ENCODE data around the gene GNRH2. TPM values are rescaled to one million over a fixed set of nuclear protein-coding genes. Genes with fewer than 3 reads are reported as not detected.

Gene GNRH2, protein sequence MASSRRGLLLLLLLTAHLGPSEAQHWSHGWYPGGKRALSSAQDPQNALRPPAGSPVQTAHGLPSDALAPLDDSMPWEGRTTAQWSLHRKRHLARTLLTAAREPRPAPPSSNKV
- 1 to 10 TPM in 4 of 5 donors, under 1 TPM in 1; 0.60 to 3.4 (median 1.8) TPM for total RNA-seq
- 0.42 TPM for total RNA-seq (2013)
- 0 to 0.95 (median 0.38) reads per million in 29 experiments for total RNA-seq

- CTCF ChIA-PET = no interaction called here
- POLR2A ChIA-PET = interaction anchor here in 1 of 2 donors (0.6 kb wide), 1 partner anchor 1069 kb away, joined by 3 read pairs; no protein-coding TSS in a partner anchor
- no peaks in the 10 kb centered on the region for H3K27me3 ChIP-seq (replicated peaks in 1 of 2; ENCODE audit: control insufficient read depth in 2 of 2, extremely low read depth in 1 of 2, insufficient read depth in 2 of 2, low read length in 1 of 2)
- peaks cover 4 to 22% of the 10 kb centered on the region in 2 experiments for H3K4me1 ChIP-seq (ENCODE audit: control insufficient read depth in 1 of 2, extremely low read depth in 1 of 2, insufficient read depth in 2 of 2, low read length in 2 of 2)
- H3K9me3 Mint-ChIP-seq = no peaks in the 10 kb centered on the region
- H3K36me3 ChIP-seq (ENCODE audit: control insufficient read depth in 2 of 2, extremely low read depth in 1 of 2, insufficient read depth in 1 of 2, low read length in 1 of 2) = peaks cover 0 to 34% of the 10 kb centered on the region in 2 donors
- H3K36me3 Mint-ChIP-seq = peaks cover 16% of the 10 kb centered on the region
- no peak within 1 kb of the TSS for H3K4me3 ChIP-seq (ENCODE audit: control insufficient read depth in 1 of 2, extremely low read depth in 1 of 2, low read length in 1 of 2)
- no CpG with 5 or more reads among the region's 3 CpGs for WGBS (ENCODE audit: insufficient coverage)
- peak within 1 kb of the TSS; percentile 13 to 79 (median 34) for H3K4me3 Mint-ChIP-seq
- no peak within 1 kb of the TSS for H3K27ac ChIP-seq (ENCODE audit: low read length)
- H3K27me3 Mint-ChIP-seq = no peaks in the 10 kb centered on the region
- peak within 1 kb of the TSS in 1 of 2 donors; percentile 28 for H3K27ac Mint-ChIP-seq
- H3K9me3 ChIP-seq = no peaks in the 10 kb centered on the region
- DNase-seq (no peak), ATAC-seq (replicated peaks in 1 of 4) (no peak)
- peaks cover 16 to 21% (median 20%) of the 10 kb centered on the region in 3 donors for H3K4me1 Mint-ChIP-seq
These were observed at the start of gene GNRH2 for GRCh38 chr20:3043322-3043721. Gene GNRH2, plus strand, starts transcription at chr20:3043622. Its CDS starts 793 bp downstream, at chr20:3044415.

DNA sequence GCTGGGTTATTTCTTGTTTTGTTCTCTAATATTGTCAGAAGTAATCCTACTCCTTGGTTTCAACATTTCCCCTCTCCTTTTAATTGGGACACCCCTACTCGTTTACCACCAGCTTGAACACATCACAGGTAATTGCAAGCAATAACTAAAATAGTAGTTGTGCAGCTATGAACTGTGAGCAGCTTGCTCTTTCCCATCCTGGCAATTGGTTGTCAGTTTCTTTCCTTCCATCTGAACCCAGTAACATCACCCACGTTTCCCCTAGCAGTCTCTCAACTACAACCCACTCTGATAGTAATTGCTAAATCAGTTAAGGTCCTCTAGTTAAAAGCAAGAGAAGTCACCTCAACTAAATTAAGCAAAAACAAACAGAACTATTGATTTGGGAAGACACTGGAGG lies 47.6 kb upstream of the GNRH2 start:
- Histone ChIP-seq H3K4me1 (ENCODE audit: control insufficient read depth in 1 of 2, extremely low read depth in 1 of 2, insufficient read depth in 2 of 2, low read length in 2 of 2) (no peaks in the 10 kb centered on the region), H3K9me3 (no peaks in the 10 kb centered on the region), H3K4me3 (ENCODE audit: control insufficient read depth in 1 of 2, extremely low read depth in 1 of 2, low read length in 1 of 2) (no peak overlapping the region), H3K36me3 (ENCODE audit: control insufficient read depth in 2 of 2, extremely low read depth in 1 of 2, insufficient read depth in 1 of 2, low read length in 1 of 2) (peaks cover 4 to 45% of the 10 kb centered on the region in 2 donors), H3K27me3 (replicated peaks in 1 of 2; ENCODE audit: control insufficient read depth in 2 of 2, extremely low read depth in 1 of 2, insufficient read depth in 2 of 2, low read length in 1 of 2) (no peaks in the 10 kb centered on the region), H3K27ac (ENCODE audit: low read length) (no peak overlapping the region)
- Mint-ChIP-seq H3K4me3 (no peak overlapping the region), H3K36me3 (peaks cover 54% of the 10 kb centered on the region), H3K27ac (no peak overlapping the region), H3K27me3 (no peaks in the 10 kb centered on the region), H3K4me1 (no peaks in the 10 kb centered on the region), H3K9me3 (no peaks in the 10 kb centered on the region)
- ATAC-seq (replicated peaks in 1 of 4) (no peak), DNase-seq (no peak)
- no CpG with 5 or more reads among the region's 2 CpGs for WGBS (ENCODE audit: insufficient coverage)
- ChIA-PET CTCF (no interaction called here), POLR2A (no interaction called here)

- no peak overlapping the region for H3K27ac Mint-ChIP-seq
- no peaks in the 10 kb centered on the region for H3K27me3 ChIP-seq (replicated peaks in 1 of 2; ENCODE audit: control insufficient read depth in 2 of 2, extremely low read depth in 1 of 2, insufficient read depth in 2 of 2, low read length in 1 of 2)
- H3K4me1 Mint-ChIP-seq = no peaks in the 10 kb centered on the region
- H3K4me1 ChIP-seq (ENCODE audit: control insufficient read depth in 1 of 2, extremely low read depth in 1 of 2, insufficient read depth in 2 of 2, low read length in 2 of 2) = no peaks in the 10 kb centered on the region
- peaks cover 38% of the 10 kb centered on the region for H3K36me3 Mint-ChIP-seq
- H3K27me3 Mint-ChIP-seq = no peaks in the 10 kb centered on the region
- ATAC-seq (replicated peaks in 1 of 4) (no peak), DNase-seq (no peak)
- H3K36me3 ChIP-seq (ENCODE audit: control insufficient read depth in 2 of 2, extremely low read depth in 1 of 2, insufficient read depth in 1 of 2, low read length in 1 of 2) = peaks cover under 1 to 20% of the 10 kb centered on the region in 2 donors
- ChIA-PET CTCF (no interaction called here), POLR2A (no interaction called here)
- no peak overlapping the region for H3K27ac ChIP-seq (ENCODE audit: low read length)
- no peak overlapping the region for H3K4me3 Mint-ChIP-seq
- H3K9me3 ChIP-seq = no peaks in the 10 kb centered on the region
- no peak overlapping the region for H3K4me3 ChIP-seq (ENCODE audit: control insufficient read depth in 1 of 2, extremely low read depth in 1 of 2, low read length in 1 of 2)
- H3K9me3 Mint-ChIP-seq = no peaks in the 10 kb centered on the region
These were observed 44.7 kb upstream of the GNRH2 start for GRCh38 chr20:2998728-2999127.

- no peaks in the 10 kb centered on the region for H3K4me1 ChIP-seq (ENCODE audit: control insufficient read depth in 1 of 2, extremely low read depth in 1 of 2, insufficient read depth in 2 of 2, low read length in 2 of 2)
- ATAC-seq (replicated peaks in 1 of 4) (peak; percentile 71 to 74 (median 72)), DNase-seq (peak in 9 of 35 experiments; percentile 2 to 65 (median 12))
- no peak overlapping the region for H3K27ac ChIP-seq (ENCODE audit: low read length)
- Mint-ChIP-seq H3K4me3 (no peak overlapping the region), H3K9me3 (no peaks in the 10 kb centered on the region), H3K27ac (no peak overlapping the region), H3K27me3 (no peaks in the 10 kb centered on the region), H3K4me1 (no peaks in the 10 kb centered on the region), H3K36me3 (peaks cover 27% of the 10 kb centered on the region)
- no peak overlapping the region for H3K4me3 ChIP-seq (ENCODE audit: control insufficient read depth in 1 of 2, extremely low read depth in 1 of 2, low read length in 1 of 2)
- H3K27me3 ChIP-seq (replicated peaks in 1 of 2; ENCODE audit: control insufficient read depth in 2 of 2, extremely low read depth in 1 of 2, insufficient read depth in 2 of 2, low read length in 1 of 2) = no peaks in the 10 kb centered on the region
- no peaks in the 10 kb centered on the region for H3K9me3 ChIP-seq
- peaks cover 2 to 18% of the 10 kb centered on the region in 2 donors for H3K36me3 ChIP-seq (ENCODE audit: control insufficient read depth in 2 of 2, extremely low read depth in 1 of 2, insufficient read depth in 1 of 2, low read length in 1 of 2)
- 87% methylated on average over 5 of the region's 7 CpGs for WGBS (ENCODE audit: insufficient coverage)
- ChIA-PET CTCF (interaction anchor here (0.5 to 1.3 kb wide), 10 partner anchors 20 to 480 kb away, joined by 3 to 5 read pairs (median 3); no protein-coding TSS in a partner anchor), POLR2A (interaction anchor here in 1 of 2 donors (0.6 kb wide), 1 partner anchor 47 kb away, joined by 3 read pairs; no protein-coding TSS in a partner anchor)
These were observed 42.4 kb upstream of the GNRH2 start for GRCh38 chr20:3000852-3001523.

DNA sequence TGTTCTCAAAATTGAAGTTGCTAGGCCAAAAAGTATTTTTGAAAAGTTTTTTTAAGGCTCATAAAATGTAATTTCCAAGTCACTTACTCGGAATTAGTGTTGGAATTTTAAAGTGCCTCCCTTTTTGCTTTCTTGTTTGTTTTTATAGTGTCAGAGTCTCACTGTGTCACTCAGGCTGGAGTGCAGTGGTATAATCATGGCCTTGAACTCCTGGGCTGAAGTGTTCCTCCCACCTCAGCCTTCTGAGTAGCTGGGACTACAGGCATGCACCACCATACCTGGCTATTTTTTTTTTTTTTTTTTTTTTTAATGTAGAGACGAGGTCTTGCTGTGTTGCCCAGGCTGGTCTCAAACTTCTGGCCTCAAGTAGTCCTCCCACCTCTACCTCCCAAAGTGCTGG lies 40.0 kb upstream of the GNRH2 start:
- POLR2A ChIA-PET = no interaction called here
- Mint-ChIP-seq H3K9me3 (no peaks in the 10 kb centered on the region), H3K36me3 (peaks cover 34% of the 10 kb centered on the region), H3K4me1 (no peaks in the 10 kb centered on the region), H3K27ac (no peak overlapping the region), H3K4me3 (no peak overlapping the region), H3K27me3 (no peaks in the 10 kb centered on the region)
- H3K27ac ChIP-seq (ENCODE audit: low read length) = no peak overlapping the region
- ATAC-seq (replicated peaks in 1 of 4) (no peak), DNase-seq (no peak)
- H3K4me3 ChIP-seq (ENCODE audit: control insufficient read depth in 1 of 2, extremely low read depth in 1 of 2, low read length in 1 of 2) = no peak overlapping the region
- peaks cover 2 to 38% of the 10 kb centered on the region in 2 donors for H3K36me3 ChIP-seq (ENCODE audit: control insufficient read depth in 2 of 2, extremely low read depth in 1 of 2, insufficient read depth in 1 of 2, low read length in 1 of 2)
- WGBS (ENCODE audit: insufficient coverage) = no CpG with 5 or more reads among the region's 2 CpGs
- no peaks in the 10 kb centered on the region for H3K9me3 ChIP-seq
- H3K4me1 ChIP-seq (ENCODE audit: control insufficient read depth in 1 of 2, extremely low read depth in 1 of 2, insufficient read depth in 2 of 2, low read length in 2 of 2) = no peaks in the 10 kb centered on the region
- CTCF ChIA-PET = no interaction called here
- no peaks in the 10 kb centered on the region for H3K27me3 ChIP-seq (replicated peaks in 1 of 2; ENCODE audit: control insufficient read depth in 2 of 2, extremely low read depth in 1 of 2, insufficient read depth in 2 of 2, low read length in 1 of 2)

- Mint-ChIP-seq H3K27me3 (no peaks in the 10 kb centered on the region), H3K36me3 (peaks cover 40% of the 10 kb centered on the region), H3K4me3 (no peak overlapping the region), H3K27ac (peak overlapping the region in 1 of 2 donors; percentile 13), H3K4me1 (peaks cover 0 to 6% (median 3%) of the 10 kb centered on the region in 3 donors), H3K9me3 (no peaks in the 10 kb centered on the region)
- Histone ChIP-seq H3K9me3 (no peaks in the 10 kb centered on the region), H3K27ac (ENCODE audit: low read length) (no peak overlapping the region), H3K27me3 (replicated peaks in 1 of 2; ENCODE audit: control insufficient read depth in 2 of 2, extremely low read depth in 1 of 2, insufficient read depth in 2 of 2, low read length in 1 of 2) (no peaks in the 10 kb centered on the region), H3K36me3 (ENCODE audit: control insufficient read depth in 2 of 2, extremely low read depth in 1 of 2, insufficient read depth in 1 of 2, low read length in 1 of 2) (peaks cover 5 to 58% of the 10 kb centered on the region in 2 donors), H3K4me1 (ENCODE audit: control insufficient read depth in 1 of 2, extremely low read depth in 1 of 2, insufficient read depth in 2 of 2, low read length in 2 of 2) (no peaks in the 10 kb centered on the region), H3K4me3 (ENCODE audit: control insufficient read depth in 1 of 2, extremely low read depth in 1 of 2, low read length in 1 of 2) (no peak overlapping the region)
- ATAC-seq (replicated peaks in 1 of 4) (peak in 3 of 4 experiments; percentile 28 to 51 (median 40)), DNase-seq (no peak)
- ChIA-PET CTCF (interaction anchor here in 1 of 2 donors (0.6 kb wide), 1 partner anchor 1894 kb away, joined by 5 read pairs; no protein-coding TSS in a partner anchor), POLR2A (interaction anchor here in 1 of 2 donors (0.5 kb wide), 1 partner anchor 111 kb away, joined by 3 read pairs; no protein-coding TSS in a partner anchor)
- WGBS (ENCODE audit: insufficient coverage) = 0% methylated on average over 1 of the region's 1 CpG
These were observed 32.3 kb upstream of the GNRH2 start for GRCh38 chr20:3010985-3011723.

All from T-cell (primary cell).